Endothelial cell of umbilical vein (primary cell): ENCODE results near the gene VMP1. TPM values are rescaled to one million over a fixed set of nuclear protein-coding genes. Genes with fewer than 3 reads are reported as not detected.
A peak's percentile ranks its signal among the peaks of the same experiment; 100 is the strongest.
"Not testable (repeated sequence)": the region's sequence is repeated elsewhere in the genome, so short reads cannot be mapped to it uniquely, and the experiment has no call there.

Experiments used
- BruUV-seq: library from RNA; stranded (reverse); fragments of 400-500 nt; replicated peaks from 2 replicates; lab custom pipeline; 2021; lab: Mats Ljungman, UMichigan
- CTCF ChIA-PET: fragments of 300-600, 350-600 bp; sonication (Branson Sonifier 250); formaldehyde crosslinking; loops from one replicate; lab custom pipeline; 2021; ENCODE audit warnings: antibody characterized with exemption, inconsistent platforms; lab: Charles Lee
- POLR2A ChIA-PET: fragments of 300-600, 350-600 bp; sonication (Branson Sonifier 250); formaldehyde crosslinking; loops from one replicate; lab custom pipeline; 2021; ENCODE audit warnings: antibody characterized with exemption, inconsistent platforms; lab: Charles Lee
- DNase-seq: peaks from one replicate; pipeline ENCODE4 v3.0.0-alpha.2; 2011; ENCODE audit warnings: low read depth, low spot score
- FAIRE-seq: peaks from 2 replicates; lab custom pipeline; 2011; peaks lifted over from hg19 to GRCh38; lab: Jason Lieb, UNC
- H2AFZ ChIP-seq: 2 replicates; pipeline ENCODE4 v1.6.0; 2012; ENCODE audit warnings: low read depth, low read length, control low read depth, inconsistent platforms
- H3K27ac ChIP-seq: 2 replicates; pipeline ENCODE4 v1.5.1; 2011; ENCODE audit warnings: low read depth, mild to moderate bottlenecking, control low read depth, low read length, moderate library complexity; ENCODE audit not compliant: insufficient read depth
- H3K27me3 ChIP-seq, 2 experiments: 2 replicates each; pipeline versions ENCODE4 v1.6.0 to v1.6.1; 2011; ENCODE audit warnings: low read length in 2 of 2, mixed read lengths in 1 of 2; ENCODE audit not compliant: control insufficient read depth in 2 of 2, insufficient read depth in 2 of 2
- H3K36me3 ChIP-seq, 2 experiments: 2 replicates in 1 of 2; 3 replicates in 1 of 2; pipeline ENCODE4 v1.5.1; 2011; ENCODE audit warnings: low read length in 2 of 2, mild to moderate bottlenecking in 1 of 2, moderate library complexity in 1 of 2; ENCODE audit not compliant: control insufficient read depth in 2 of 2, insufficient read depth in 2 of 2; ENCODE audit errors: extremely low read depth in 1 of 2
- H3K4me1 ChIP-seq: 3 replicates; pipeline ENCODE4 v1.5.1; 2011; ENCODE audit warnings: mild to moderate bottlenecking, low read length; ENCODE audit not compliant: control insufficient read depth, insufficient read depth; ENCODE audit errors: extremely low read depth
- H3K4me2 ChIP-seq: 2 replicates; pipeline ENCODE4 v1.6.1; 2011; ENCODE audit warnings: low read length, control low read depth, mixed read lengths; ENCODE audit not compliant: insufficient read depth
- H3K4me3 ChIP-seq, 3 experiments: fragments of 200-600 bp in 1 of 3; sonication (generic), shearing (Covaris generic) in 1 of 3; replicated peaks in 1 of 3; 2 replicates each; pipeline ENCODE4 v1.5.1; 2011 to 2016; ENCODE audit warnings: control low read depth in 3 of 3, low read length in 3 of 3, mild to moderate bottlenecking in 2 of 3, inconsistent platforms in 1 of 3, low read depth in 1 of 3, moderate library complexity in 1 of 3; ENCODE audit not compliant: insufficient read depth in 1 of 3
- H3K79me2 ChIP-seq: 2 replicates; pipeline ENCODE4 v1.6.0; 2012; ENCODE audit warnings: low read length, inconsistent platforms; ENCODE audit not compliant: control insufficient read depth, insufficient read depth
- H3K9ac ChIP-seq: replicated peaks from 2 replicates; pipeline ENCODE3; 2011; ENCODE audit warnings: low read length, control low read depth; ENCODE audit not compliant: insufficient read depth; ENCODE audit errors: extremely low read depth
- H3K9me1 ChIP-seq: replicated peaks from 3 replicates; pipeline ENCODE4 v1.6.0; 2011; ENCODE audit warnings: mild to moderate bottlenecking, low read length; ENCODE audit not compliant: control insufficient read depth, insufficient read depth; ENCODE audit errors: extremely low read depth
- H3K9me3 ChIP-seq: replicated peaks from 2 replicates; pipeline ENCODE4 v1.5.1; 2012; ENCODE audit warnings: low read length, inconsistent platforms; ENCODE audit not compliant: control insufficient read depth, insufficient read depth
- H4K20me1 ChIP-seq: replicated peaks from 2 replicates; pipeline ENCODE3; 2011; ENCODE audit warnings: mild to moderate bottlenecking, low read length; ENCODE audit not compliant: control insufficient read depth, insufficient read depth; ENCODE audit errors: extremely low read depth
- EZH2 ChIP-seq: IDR thresholded peaks from 2 replicates; pipeline ENCODE4 v1.6.1; 2012; ENCODE audit warnings: borderline replicate concordance, low read depth, mild to moderate bottlenecking, moderate library complexity, low read length, inconsistent platforms; ENCODE audit not compliant: severe bottlenecking
- FOS ChIP-seq: IDR thresholded peaks from 2 replicates; pipeline ENCODE4 v1.6.1; 2011; ENCODE audit warnings: mild to moderate bottlenecking, low read length, moderate library complexity, borderline replicate concordance; ENCODE audit not compliant: insufficient read depth
- GATA2 ChIP-seq: IDR thresholded peaks from 2 replicates; pipeline ENCODE4 v1.7.0; 2011; ENCODE audit warnings: low read depth, mild to moderate bottlenecking, moderate library complexity, mixed read lengths, low read length; ENCODE audit not compliant: insufficient read length, insufficient read depth
- JUN ChIP-seq: IDR thresholded peaks from 2 replicates; pipeline ENCODE4 v1.6.1; 2011; ENCODE audit warnings: borderline replicate concordance, low read depth; ENCODE audit not compliant: insufficient read length, insufficient read depth
- MAX ChIP-seq: IDR thresholded peaks from 2 replicates; pipeline ENCODE4 v1.6.1; 2011; ENCODE audit not compliant: insufficient read depth, insufficient read length
- MYC ChIP-seq: IDR thresholded peaks from one replicate; pipeline ENCODE4 v1.6.1; 2011; ENCODE audit warnings: mild to moderate bottlenecking, low read depth, low read length
- POLR2A ChIP-seq: IDR thresholded peaks from 2 replicates; pipeline ENCODE4 v1.6.1; 2012; ENCODE audit warnings: low read depth, mild to moderate bottlenecking, control low read depth, low read length
- POLR2AphosphoS5 ChIP-seq: IDR thresholded peaks from 2 replicates; pipeline ENCODE4 v1.6.1; 2012; ENCODE audit warnings: low read depth, mild to moderate bottlenecking, control low read depth, low read length, moderate library complexity; ENCODE audit not compliant: insufficient read depth
- dilution Hi-C: fragments of 300-500 bp; cut with MboI; formaldehyde crosslinking; loops from one replicate; pipeline ENCODE4 v1.15.0; 2019; ENCODE audit warnings: low sequenced_read_pairs; ENCODE audit not compliant: extremely low pct_ligation_motif_present
- intact Hi-C: fragments of 100-400 bp; cut with micrococcal nuclease; formaldehyde crosslinking; loops from one replicate; pipeline ENCODE4 v1.10.0; 2022
- polyA plus RNA-seq, 4 experiments: library from polyadenylated mRNA; depleted of rRNA in 3 of 4; stranded (reverse) in 3 of 4; unstranded in 1 of 4; fragments of >200 nt; gene quantifications; 2 replicates each; pipeline versions ENCODE4 v1.2.1 to v1.2.3, GENCODE V29; 2011 to 2012; ENCODE audit warnings: missing spikeins in 1 of 4
- total RNA-seq: library from RNA; stranded (reverse); gene quantifications from 2 replicates; pipeline ENCODE4 v1.2.3, GENCODE V29; 2021

The VMP1 gene
- total and polyA plus RNA-seq, 2 donors (not counting 3 experiments of a cell fraction or from before 2014, with no cell fraction given), result 138 to 270 TPM

DNA sequence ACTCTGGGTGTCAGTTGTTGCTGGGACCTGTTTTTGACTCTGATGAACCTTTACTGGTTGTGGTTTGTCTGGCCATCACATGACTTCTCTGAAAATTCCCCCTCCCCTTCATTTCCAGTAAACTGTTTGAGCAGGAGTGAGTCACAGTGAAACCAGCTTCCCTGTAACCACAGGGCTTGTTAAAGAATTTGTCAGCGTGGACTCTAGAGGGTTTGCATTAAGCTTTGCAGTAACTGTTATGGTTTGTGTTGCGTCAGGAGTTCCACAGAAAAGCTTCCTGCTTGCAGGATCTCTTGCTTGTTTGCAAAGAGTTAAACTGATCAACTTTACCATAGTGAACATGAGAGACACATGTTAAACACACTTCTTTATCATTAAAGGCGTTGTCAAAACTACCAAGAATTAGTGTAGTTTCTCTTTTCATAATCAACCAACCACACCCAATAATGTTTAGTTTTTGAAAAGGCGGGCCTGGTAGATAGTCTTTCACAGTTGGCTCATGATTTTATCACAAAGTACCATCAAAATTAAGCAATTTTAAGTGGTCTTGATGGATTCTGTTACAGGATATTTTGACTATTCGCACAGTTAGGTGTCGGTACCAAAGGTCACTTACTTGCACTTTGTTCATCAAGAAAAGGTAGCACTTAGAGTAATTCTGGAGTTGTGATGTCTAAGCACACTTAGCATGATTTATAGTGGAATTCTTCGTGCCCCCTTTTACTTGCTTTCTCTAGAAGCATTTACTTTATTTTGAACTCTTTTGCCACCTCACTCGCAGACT, 79.3 kb downstream of the VMP1 start:
- Histone ChIP-seq H3K4me1 (peaks cover 61% of the 10 kb centered on the region), H3K9me1 (no peaks in the 10 kb centered on the region), H2AFZ (no peak overlapping the region), H3K4me2 (peak overlapping the region; percentile 80), H3K27me3 (no peaks in the 10 kb centered on the region), H3K9me3 (no peaks in the 10 kb centered on the region), H3K4me3 (peak overlapping the region in 1 of 3 experiments; percentile 25), H3K36me3 (no peaks in the 10 kb centered on the region), H3K79me2 (peaks cover 5% of the 10 kb centered on the region), H3K9ac (peak overlapping the region; percentile 91), H4K20me1 (no peaks in the 10 kb centered on the region), H3K27ac (peak overlapping the region; percentile 98)
- intact Hi-C loops, result loop anchor here (1.0 kb wide), 3 partner anchors 30 to 57 kb away; no protein-coding TSS in a partner anchor
- peak; percentile 85 for FAIRE-seq
- peak; percentile 98 for DNase-seq
- TSS peak; percentile 36 for BruUV-seq
- POLR2A ChIA-PET, result interaction anchor here (1.1 to 3.1 kb wide), 5 partner anchors 32 to 59 kb away, joined by 3 to 45 read pairs (median 12); no protein-coding TSS in a partner anchor
- dilution Hi-C loops, result no loop called here
- CTCF ChIA-PET, result interaction anchor here (0.6 to 2.8 kb wide), 12 partner anchors 10 to 72 kb away, joined by 3 to 29 read pairs (median 5); no protein-coding TSS in a partner anchor
- TF ChIP-seq JUN (peak; percentile 94), MYC (no peak), POLR2A (peak; percentile 53), GATA2 (peak; percentile 18), EZH2 (no peak), MAX (peak; percentile 74), POLR2AphosphoS5 (peak; percentile 80), FOS (peak; percentile 93)

- CTCF ChIA-PET, intact Hi-C loops, H3K9me1 ChIP-seq, DNase-seq, dilution Hi-C loops, H3K4me3 ChIP-seq, FAIRE-seq, H4K20me1 ChIP-seq, H3K9ac ChIP-seq, H3K27ac ChIP-seq, H3K79me2 ChIP-seq, H3K4me2 ChIP-seq, H3K36me3 ChIP-seq, BruUV-seq, H2AFZ ChIP-seq, H3K9me3 ChIP-seq, H3K27me3 ChIP-seq: not testable (repeated sequence)
- peaks cover 45% of the 10 kb centered on the region for H3K4me1 ChIP-seq
- POLR2A ChIA-PET, result interaction anchor here (1.0 kb wide), 1 partner anchor 48 kb away, joined by 3 read pairs; no protein-coding TSS in a partner anchor
Observed at GRCh38 chr17:59789849-59790248, 82.4 kb downstream of the VMP1 start.

DNA sequence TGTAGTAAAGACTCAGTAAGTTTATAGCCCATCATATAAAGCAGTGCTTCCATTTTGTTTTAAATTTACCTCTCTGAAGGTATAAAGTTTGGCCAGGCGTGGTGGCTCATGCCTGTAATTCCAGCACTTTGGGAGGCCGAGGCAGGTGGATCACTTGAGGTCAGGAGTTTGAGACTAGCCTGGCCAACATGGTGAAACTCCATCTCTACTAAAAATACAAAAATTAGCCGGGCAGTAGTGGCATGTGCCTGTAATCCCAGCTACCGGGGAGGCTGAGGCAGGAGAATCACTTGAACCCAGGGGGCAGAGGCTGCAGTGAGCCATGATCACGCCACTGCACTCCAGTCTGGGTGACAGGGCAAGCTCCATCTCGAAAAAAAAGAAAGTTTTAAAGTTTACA, 83.0 kb downstream of the VMP1 start:
- H3K4me2 ChIP-seq, H3K9me1 ChIP-seq, dilution Hi-C loops, intact Hi-C loops, H3K36me3 ChIP-seq, BruUV-seq, FAIRE-seq, H4K20me1 ChIP-seq, DNase-seq, H3K9me3 ChIP-seq, H3K4me3 ChIP-seq, H3K27ac ChIP-seq, H2AFZ ChIP-seq, H3K27me3 ChIP-seq, H3K79me2 ChIP-seq, H3K9ac ChIP-seq: not testable (repeated sequence)
- POLR2A ChIA-PET, result interaction anchor here (1.0 to 1.1 kb wide), 2 partner anchors 36 to 47 kb away, joined by 3 to 4 read pairs; no protein-coding TSS in a partner anchor
- CTCF ChIA-PET, result interaction anchor here (0.7 to 1.1 kb wide), 2 partner anchors 41 to 46 kb away, joined by 3 read pairs; no protein-coding TSS in a partner anchor
- peaks cover 39% of the 10 kb centered on the region for H3K4me1 ChIP-seq
